Urinary bladder (tissue), 4 donors: Measurements from ENCODE around the gene C12orf42. TPM values are rescaled to one million over a fixed set of nuclear protein-coding genes. Genes with fewer than 3 reads are reported as not detected.

ENCODE experiments used
- DNase-seq: peaks from one replicate; pipeline ENCODE4 v3.0.0-alpha.2; 2015; ENCODE audit errors: extremely low spot score
- H3K27ac ChIP-seq: one replicate; pipeline ENCODE4 v1.5.1; 2013; ENCODE audit warnings: low read depth, mild to moderate bottlenecking, moderate library complexity
- H3K36me3 ChIP-seq: one replicate; pipeline ENCODE4 v1.6.1; 2013; ENCODE audit warnings: mild to moderate bottlenecking, moderate library complexity; ENCODE audit not compliant: insufficient read depth
- H3K4me1 ChIP-seq: one replicate; pipeline ENCODE4 v1.6.1; 2013; ENCODE audit warnings: mild to moderate bottlenecking, moderate library complexity; ENCODE audit not compliant: insufficient read depth
- H3K4me3 ChIP-seq: one replicate; pipeline ENCODE4 v1.5.1; 2013; ENCODE audit warnings: low read depth, low read length
- WGBS: extraction: QIAGEN DNeasy Blood & Tissue Kit; methylation state at CpG from one replicate; pipeline ENCODE4 v1.1.7; 2013; 5-methylcytosine and 5-hydroxymethylcytosine counted together
- polyA plus RNA-seq: library from polyadenylated mRNA; stranded (reverse); fragments of 200-250 nt; gene quantifications from one replicate; pipeline ENCODE4 v1.2.3, GENCODE V29; 2013
- total RNA-seq: library from RNA; depleted of rRNA; stranded (reverse); fragments of >200 nt; gene quantifications from one replicate; pipeline ENCODE4 v1.2.3, GENCODE V29; 2014
- donor health status: healthy with polysubstance abuse.
- donor health status: healthy.

Gene C12orf42
- total and polyA plus RNA-seq, 2 donors: 0.32 TPM; not detected in 1

GRCh38 chr12:103382736-103383346, 112.9 kb downstream of the C12orf42 start:
- H3K4me1 ChIP-seq: no peaks in the 10 kb centered on the region
- DNase-seq: no peak
- no peak overlapping the region for H3K27ac ChIP-seq
- no peaks in the 10 kb centered on the region for H3K36me3 ChIP-seq
- 71% methylated on average over 1 of the region's 1 CpG for WGBS
- H3K4me3 ChIP-seq: no peak overlapping the region

- Histone ChIP-seq H3K4me3 (no peak overlapping the region), H3K4me1 (no peaks in the 10 kb centered on the region), H3K27ac (no peak overlapping the region), H3K36me3 (no peaks in the 10 kb centered on the region)
- 87% methylated on average over 2 of the region's 2 CpGs for WGBS
- no peak for DNase-seq
Observed at GRCh38 chr12:103382119-103382518, 113.6 kb downstream of the C12orf42 start.

GRCh38 chr12:103379670-103380069, 116.1 kb downstream of the C12orf42 start:
- Histone ChIP-seq H3K4me3 (no peak overlapping the region), H3K36me3 (no peaks in the 10 kb centered on the region), H3K4me1 (no peaks in the 10 kb centered on the region), H3K27ac (no peak overlapping the region)
- 29% methylated on average over 6 of the region's 6 CpGs for WGBS
- peak; percentile 18 for DNase-seq

GRCh38 chr12:103373088-103373523, 122.7 kb downstream of the C12orf42 start:
- H3K27ac ChIP-seq: no peak overlapping the region
- no peaks in the 10 kb centered on the region for H3K4me1 ChIP-seq
- DNase-seq: no peak
- H3K4me3 ChIP-seq: no peak overlapping the region
- WGBS: 81% methylated on average over 4 of the region's 4 CpGs
- H3K36me3 ChIP-seq: no peaks in the 10 kb centered on the region

GRCh38 chr12:103369929-103370328, 125.8 kb downstream of the C12orf42 start:
- 95% methylated on average over 1 of the region's 1 CpG for WGBS
- DNase-seq: no peak
- no peak overlapping the region for H3K27ac ChIP-seq
- H3K4me1 ChIP-seq: no peaks in the 10 kb centered on the region
- H3K36me3 ChIP-seq: no peaks in the 10 kb centered on the region
- H3K4me3 ChIP-seq: no peak overlapping the region

GRCh38 chr12:103368167-103368566, 127.6 kb downstream of the C12orf42 start:
- Histone ChIP-seq H3K27ac (no peak overlapping the region), H3K36me3 (no peaks in the 10 kb centered on the region), H3K4me3 (no peak overlapping the region), H3K4me1 (no peaks in the 10 kb centered on the region)
- no peak for DNase-seq
- WGBS: 90% methylated on average over 1 of the region's 1 CpG

GRCh38 chr12:103354403-103354802, 141.4 kb downstream of the C12orf42 start:
- Histone ChIP-seq H3K4me3 (no peak overlapping the region), H3K27ac (no peak overlapping the region), H3K4me1 (no peaks in the 10 kb centered on the region), H3K36me3 (no peaks in the 10 kb centered on the region)
- DNase-seq: no peak
- WGBS: 46% methylated on average over 2 of the region's 2 CpGs

- no peak for DNase-seq
- 87% methylated on average over 4 of the region's 4 CpGs for WGBS
- no peaks in the 10 kb centered on the region for H3K4me1 ChIP-seq
- no peaks in the 10 kb centered on the region for H3K36me3 ChIP-seq
- H3K4me3 ChIP-seq: no peak overlapping the region
- H3K27ac ChIP-seq: no peak overlapping the region
Observed at GRCh38 chr12:103353913-103354312, 141.9 kb downstream of the C12orf42 start.

GRCh38 chr12:103350116-103350515, 145.7 kb downstream of the C12orf42 start:
- Histone ChIP-seq H3K27ac (no peak overlapping the region), H3K36me3 (no peaks in the 10 kb centered on the region), H3K4me3 (no peak overlapping the region), H3K4me1 (no peaks in the 10 kb centered on the region)
- no peak for DNase-seq
- 77% methylated on average over 5 of the region's 5 CpGs for WGBS

GRCh38 chr12:103348935-103349334, 146.8 kb downstream of the C12orf42 start:
- no peak overlapping the region for H3K27ac ChIP-seq
- H3K36me3 ChIP-seq: no peaks in the 10 kb centered on the region
- WGBS: 84% methylated on average over 1 of the region's 1 CpG
- no peak for DNase-seq
- no peak overlapping the region for H3K4me3 ChIP-seq
- no peaks in the 10 kb centered on the region for H3K4me1 ChIP-seq

GRCh38 chr12:103336940-103337339, 158.8 kb downstream of the C12orf42 start:
- no peak for DNase-seq
- H3K36me3 ChIP-seq: no peaks in the 10 kb centered on the region
- no peaks in the 10 kb centered on the region for H3K4me1 ChIP-seq
- H3K27ac ChIP-seq: no peak overlapping the region
- H3K4me3 ChIP-seq: no peak overlapping the region

GRCh38 chr12:103334466-103334865, 161.3 kb downstream of the C12orf42 start:
- H3K4me3 ChIP-seq: no peak overlapping the region
- 48% methylated on average over 13 of the region's 13 CpGs for WGBS
- no peaks in the 10 kb centered on the region for H3K36me3 ChIP-seq
- no peak overlapping the region for H3K27ac ChIP-seq
- no peaks in the 10 kb centered on the region for H3K4me1 ChIP-seq
- DNase-seq: no peak

GRCh38 chr12:103333676-103334075, 162.1 kb downstream of the C12orf42 start:
- no peaks in the 10 kb centered on the region for H3K36me3 ChIP-seq
- H3K4me3 ChIP-seq: no peak overlapping the region
- DNase-seq: no peak
- no peak overlapping the region for H3K27ac ChIP-seq
- 58% methylated on average over 1 of the region's 1 CpG for WGBS
- H3K4me1 ChIP-seq: no peaks in the 10 kb centered on the region

- no peak for DNase-seq
- Histone ChIP-seq H3K4me1 (no peaks in the 10 kb centered on the region), H3K27ac (no peak overlapping the region), H3K36me3 (no peaks in the 10 kb centered on the region), H3K4me3 (no peak overlapping the region)
- whole genome bisulfite sequencing: 94% methylated on average over 4 of the region's 4 CpGs
Observed at GRCh38 chr12:103331643-103332042, 164.1 kb downstream of the C12orf42 start.

GRCh38 chr12:103330672-103331071, 165.1 kb downstream of the C12orf42 start:
- Histone ChIP-seq H3K36me3 (no peaks in the 10 kb centered on the region), H3K4me1 (no peaks in the 10 kb centered on the region), H3K27ac (no peak overlapping the region), H3K4me3 (no peak overlapping the region)
- 25% methylated on average over 1 of the region's 1 CpG for WGBS
- no peak for DNase-seq
